Mesenchymal stem cell (in vitro differentiated cells and primary cell): ENCODE results near the gene ALOX15B.
A peak's percentile ranks its signal among the peaks of the same experiment; 100 is the strongest.

ENCODE experiments used
- DNase-seq: peaks from one replicate; pipeline ENCODE4 v3.0.0-alpha.2; 2013
- H2AFZ ChIP-seq: one replicate; pipeline ENCODE4 v1.6.1; 2013; ENCODE audit warnings: low read depth, mild to moderate bottlenecking, control low read depth, inconsistent platforms, low read length, moderate library complexity
- H2AK5ac ChIP-seq: 2 replicates; pipeline ENCODE4 v1.6.1; 2013; ENCODE audit warnings: low read length, moderate library complexity, mild to moderate bottlenecking, inconsistent platforms; ENCODE audit not compliant: severe bottlenecking
- H2BK120ac ChIP-seq: one replicate; pipeline ENCODE4 v1.6.1; 2013; ENCODE audit warnings: low read depth, mild to moderate bottlenecking, inconsistent platforms, low read length, moderate library complexity
- H2BK12ac ChIP-seq, 2 experiments: one replicate each; pipeline ENCODE4 v1.6.1; 2013; ENCODE audit warnings: inconsistent platforms in 2 of 2, low read length in 2 of 2, mild to moderate bottlenecking in 2 of 2, moderate library complexity in 2 of 2, control low read depth in 1 of 2
- H2BK15ac ChIP-seq: one replicate; pipeline ENCODE4 v1.6.1; 2013; ENCODE audit warnings: mild to moderate bottlenecking, low read depth, inconsistent platforms; ENCODE audit not compliant: poor library complexity, severe bottlenecking
- H2BK5ac ChIP-seq: 2 replicates; pipeline ENCODE4 v1.6.1; 2013; ENCODE audit warnings: low read depth, mild to moderate bottlenecking, low read length, control low read depth, inconsistent platforms; ENCODE audit not compliant: poor library complexity, severe bottlenecking
- H3K14ac ChIP-seq, 2 experiments: one replicate each; pipeline ENCODE4 v1.6.1; 2013; ENCODE audit warnings: inconsistent platforms in 2 of 2, low read length in 2 of 2, control low read depth in 1 of 2, mild to moderate bottlenecking in 1 of 2, moderate library complexity in 1 of 2
- H3K18ac ChIP-seq, 2 experiments: one replicate each; pipeline ENCODE4 v1.6.1; 2013; ENCODE audit warnings: inconsistent platforms in 2 of 2, low read length in 2 of 2, control low read depth in 1 of 2, low read depth in 1 of 2, mild to moderate bottlenecking in 1 of 2
- H3K23ac ChIP-seq, 2 experiments: one replicate each; pipeline ENCODE4 v1.6.1; 2013; ENCODE audit warnings: inconsistent platforms in 2 of 2, low read length in 2 of 2, mild to moderate bottlenecking in 2 of 2, moderate library complexity in 2 of 2, control low read depth in 1 of 2
- H3K27ac ChIP-seq: 2 replicates; pipeline ENCODE4 v1.5.1; 2013; ENCODE audit warnings: mild to moderate bottlenecking, moderate library complexity, low read length, control low read depth, inconsistent platforms; ENCODE audit not compliant: poor library complexity, severe bottlenecking
- H3K27me3 ChIP-seq, 2 experiments: 2 replicates each; pipeline versions ENCODE4 v1.6.1 to v1.7.0; 2013; ENCODE audit warnings: low read length in 2 of 2, mild to moderate bottlenecking in 2 of 2, moderate library complexity in 2 of 2, control low read depth in 1 of 2, inconsistent platforms in 1 of 2; ENCODE audit not compliant: control insufficient read depth in 1 of 2, insufficient read depth in 1 of 2
- H3K36me3 ChIP-seq, 2 experiments: 2 replicates each; pipeline versions ENCODE4 v1.6.1 to v1.7.0; 2013; ENCODE audit warnings: low read length in 2 of 2, control low read depth in 1 of 2, inconsistent platforms in 1 of 2, low read depth in 1 of 2, mild to moderate bottlenecking in 1 of 2; ENCODE audit not compliant: insufficient read depth in 2 of 2, control insufficient read depth in 1 of 2
- H3K4ac ChIP-seq, 2 experiments: one replicate each; pipeline ENCODE4 v1.6.1; 2013; ENCODE audit warnings: inconsistent platforms in 2 of 2, low read length in 2 of 2, mild to moderate bottlenecking in 2 of 2, moderate library complexity in 2 of 2, control low read depth in 1 of 2, low read depth in 1 of 2
- H3K4me1 ChIP-seq: 2 replicates; pipeline ENCODE4 v1.6.1; 2013; ENCODE audit warnings: low read depth, low read length, control low read depth; ENCODE audit not compliant: control insufficient read depth, insufficient read depth
- H3K4me2 ChIP-seq: 2 replicates; pipeline ENCODE4 v1.6.1; 2013; ENCODE audit warnings: low read length, mild to moderate bottlenecking, inconsistent platforms; ENCODE audit not compliant: poor library complexity, severe bottlenecking
- H3K4me3 ChIP-seq, 2 experiments: 2 replicates each; pipeline versions ENCODE4 v1.5.1 to v1.7.0; 2013; ENCODE audit warnings: low read length in 2 of 2, mild to moderate bottlenecking in 2 of 2, control low read depth in 1 of 2, low read depth in 1 of 2; ENCODE audit not compliant: insufficient read depth in 1 of 2
- H3K79me1 ChIP-seq: replicated peaks from 2 replicates; pipeline ENCODE4 v1.6.1; 2013; ENCODE audit warnings: mild to moderate bottlenecking, control low read depth, low read length, inconsistent platforms; ENCODE audit not compliant: poor library complexity, severe bottlenecking
- H3K9ac ChIP-seq: 2 replicates; pipeline ENCODE4 v1.7.0; 2013; ENCODE audit warnings: mild to moderate bottlenecking, low read length, moderate library complexity
- H3K9me3 ChIP-seq: 2 replicates; pipeline ENCODE4 v1.7.0; 2013; ENCODE audit warnings: mild to moderate bottlenecking, low read length; ENCODE audit not compliant: control insufficient read depth
- H4K8ac ChIP-seq: one replicate; pipeline ENCODE4 v1.6.1; 2013; ENCODE audit warnings: inconsistent platforms, mild to moderate bottlenecking, low read length, moderate library complexity
- H4K91ac ChIP-seq: one replicate; pipeline ENCODE4 v1.6.1; 2013; ENCODE audit warnings: mild to moderate bottlenecking, low read length, inconsistent platforms
- WGBS: methylation state at CpG from one replicate; pipeline ENCODE4 v1.1.7; 2013; ENCODE audit warnings: mixed read lengths; 5-methylcytosine and 5-hydroxymethylcytosine counted together

The ALOX15B gene

DNA sequence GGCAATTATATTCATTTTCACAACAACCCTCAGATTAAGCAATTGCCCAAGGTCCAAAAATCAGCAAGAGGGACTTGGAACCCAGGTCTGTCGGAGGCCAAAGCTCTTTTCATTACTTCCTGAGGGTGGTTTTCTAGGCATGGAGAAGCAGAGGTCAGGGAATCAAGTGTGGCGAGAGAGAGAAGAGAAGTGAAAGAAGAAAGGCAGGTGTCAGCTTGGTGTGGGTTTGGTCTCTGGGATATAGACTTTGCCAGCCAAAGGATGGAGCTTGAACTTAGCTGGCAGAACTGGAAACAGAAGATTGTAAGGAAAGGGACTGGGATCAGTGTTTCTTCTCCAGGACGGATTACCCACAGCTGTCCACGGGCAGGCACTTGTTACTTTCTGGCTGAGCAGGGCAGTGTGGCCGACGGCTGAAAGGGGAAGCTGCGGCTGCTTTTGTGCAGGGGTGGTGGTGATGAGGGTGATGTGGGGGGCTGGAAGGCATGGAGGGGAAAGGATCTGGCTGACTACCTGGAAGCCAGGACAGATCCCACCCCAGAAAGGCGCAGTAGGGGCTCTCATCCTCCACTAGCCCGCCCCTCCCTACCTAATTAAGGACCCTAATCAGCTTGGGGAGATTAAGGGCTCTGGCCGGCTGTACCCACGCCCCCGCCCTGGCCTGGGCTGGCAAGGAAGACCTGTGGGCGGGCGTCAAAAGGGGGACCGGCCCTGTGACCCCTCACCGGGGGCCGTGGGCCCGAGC is 36.7 kb upstream of the ALOX15B start, which contains the start of gene GUCY2D:
Gene GUCY2D, plus strand, starts transcription at position 640 of the 745 bp plus-strand sequence. CDS start 433 bp downstream, outside the sequence.
- 21% methylated on average over 17 of the region's 18 CpGs for WGBS
- Histone ChIP-seq H3K79me1 (no peaks in the 10 kb centered on the region), H4K91ac (peak within 1 kb of the TSS; percentile 56), H3K36me3 (no peaks in the 10 kb centered on the region), H3K4ac (no peak within 1 kb of the TSS), H3K23ac (peak within 1 kb of the TSS in 1 of 2 experiments; percentile 56), H3K27me3 (peaks cover 68 to 71% of the 10 kb centered on the region in 2 experiments), H2AK5ac (no peak within 1 kb of the TSS), H2BK12ac (no peak within 1 kb of the TSS), H2BK120ac (no peak within 1 kb of the TSS), H3K27ac (no peak within 1 kb of the TSS), H3K4me3 (no peak within 1 kb of the TSS), H4K8ac (no peak within 1 kb of the TSS), H3K4me1 (peaks cover 16% of the 10 kb centered on the region), H3K4me2 (peak within 1 kb of the TSS; percentile 16), H3K9ac (no peak within 1 kb of the TSS), H2BK5ac (no peak within 1 kb of the TSS), H3K18ac (no peak within 1 kb of the TSS), H2AFZ (no peak within 1 kb of the TSS), H3K9me3 (no peaks in the 10 kb centered on the region), H3K14ac (no peak within 1 kb of the TSS), H2BK15ac (peak within 1 kb of the TSS; percentile 52)
- DNase-seq, result no peak

DNA sequence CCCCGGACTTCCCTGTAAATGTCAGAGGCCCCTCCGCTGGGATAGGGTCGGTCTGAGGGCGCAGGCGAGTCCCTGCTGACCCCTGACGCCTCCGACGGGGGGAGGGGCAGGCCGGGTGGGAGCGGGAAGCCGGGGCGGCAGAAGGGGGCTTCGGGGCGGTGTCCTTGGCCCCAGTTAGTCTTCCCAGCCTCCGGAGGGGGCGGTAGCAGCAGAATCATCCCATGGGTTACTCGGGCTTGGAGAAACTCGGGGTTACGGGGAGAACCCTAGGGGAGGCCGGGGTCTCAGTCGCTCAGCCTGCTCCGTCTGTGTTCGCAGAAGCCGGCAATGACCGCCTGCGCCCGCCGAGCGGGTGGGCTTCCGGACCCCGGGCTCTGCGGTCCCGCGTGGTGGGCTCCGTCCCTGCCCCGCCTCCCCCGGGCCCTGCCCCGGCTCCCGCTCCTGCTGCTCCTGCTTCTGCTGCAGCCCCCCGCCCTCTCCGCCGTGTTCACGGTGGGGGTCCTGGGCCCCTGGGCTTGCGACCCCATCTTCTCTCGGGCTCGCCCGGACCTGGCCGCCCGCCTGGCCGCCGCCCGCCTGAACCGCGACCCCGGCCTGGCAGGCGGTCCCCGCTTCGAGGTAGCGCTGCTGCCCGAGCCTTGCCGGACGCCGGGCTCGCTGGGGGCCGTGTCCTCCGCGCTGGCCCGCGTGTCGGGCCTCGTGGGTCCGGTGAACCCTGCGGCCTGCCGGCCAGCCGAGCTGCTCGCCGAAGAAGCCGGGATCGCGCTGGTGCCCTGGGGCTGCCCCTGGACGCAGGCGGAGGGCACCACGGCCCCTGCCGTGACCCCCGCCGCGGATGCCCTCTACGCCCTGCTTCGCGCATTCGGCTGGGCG is 35.9 kb upstream of the ALOX15B start:
- Histone ChIP-seq H3K27me3 (peaks cover 74 to 76% of the 10 kb centered on the region in 2 experiments), H2AFZ (no peak overlapping the region), H3K27ac (no peak overlapping the region), H3K23ac (peak overlapping the region in 1 of 2 experiments; percentile 56), H2BK15ac (peak overlapping the region; percentile 52), H3K14ac (no peak overlapping the region), H2BK5ac (no peak overlapping the region), H3K4me3 (no peak overlapping the region), H3K79me1 (no peaks in the 10 kb centered on the region), H3K4ac (no peak overlapping the region), H2AK5ac (no peak overlapping the region), H3K4me1 (peaks cover 15% of the 10 kb centered on the region), H3K9ac (no peak overlapping the region), H2BK12ac (no peak overlapping the region), H4K8ac (no peak overlapping the region), H3K9me3 (no peaks in the 10 kb centered on the region), H2BK120ac (no peak overlapping the region), H3K18ac (no peak overlapping the region), H4K91ac (peak overlapping the region; percentile 56), H3K36me3 (no peaks in the 10 kb centered on the region), H3K4me2 (peak overlapping the region; percentile 16)
- WGBS, result 9% methylated on average over 90 of the region's 92 CpGs
- DNase-seq, result no peak

DNA sequence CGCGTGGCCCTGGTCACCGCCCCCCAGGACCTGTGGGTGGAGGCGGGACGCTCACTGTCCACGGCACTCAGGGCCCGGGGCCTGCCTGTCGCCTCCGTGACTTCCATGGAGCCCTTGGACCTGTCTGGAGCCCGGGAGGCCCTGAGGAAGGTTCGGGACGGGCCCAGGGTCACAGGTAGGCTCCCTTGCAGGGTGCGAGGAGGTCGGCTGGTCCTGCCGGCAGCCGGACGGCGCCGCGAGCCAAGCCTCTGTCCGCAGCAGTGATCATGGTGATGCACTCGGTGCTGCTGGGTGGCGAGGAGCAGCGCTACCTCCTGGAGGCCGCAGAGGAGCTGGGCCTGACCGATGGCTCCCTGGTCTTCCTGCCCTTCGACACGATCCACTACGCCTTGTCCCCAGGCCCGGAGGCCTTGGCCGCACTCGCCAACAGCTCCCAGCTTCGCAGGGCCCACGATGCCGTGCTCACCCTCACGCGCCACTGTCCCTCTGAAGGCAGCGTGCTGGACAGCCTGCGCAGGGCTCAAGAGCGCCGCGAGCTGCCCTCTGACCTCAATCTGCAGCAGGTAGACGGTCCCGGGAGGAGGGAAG is 35.2 kb upstream of the ALOX15B start:
- no peak overlapping the region for H3K14ac ChIP-seq
- WGBS, result 27% methylated on average over 44 of the region's 44 CpGs
- H2BK12ac ChIP-seq, result no peak overlapping the region

DNA sequence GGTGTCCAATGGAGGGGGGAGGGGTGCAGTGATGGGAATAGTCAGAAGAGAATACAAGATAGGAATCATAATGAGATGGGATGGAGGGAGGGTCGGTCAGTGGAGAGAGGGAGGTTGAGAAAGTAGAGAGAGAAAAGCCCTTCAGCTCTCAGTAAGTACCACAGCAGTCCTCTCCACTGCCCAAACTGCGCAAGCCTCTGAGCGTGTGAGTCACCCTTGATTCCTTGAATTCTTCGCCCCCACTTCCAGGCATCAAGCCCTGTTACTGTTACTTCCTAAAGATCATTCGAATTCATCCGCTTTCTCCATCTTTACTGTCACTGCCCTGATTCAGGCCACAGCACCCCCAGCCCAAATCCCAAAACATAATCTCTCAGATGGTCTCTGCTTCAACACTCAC is 34.0 kb upstream of the ALOX15B start:
- Histone ChIP-seq H3K18ac (no peak overlapping the region), H4K91ac (no peak overlapping the region), H2BK12ac (no peak overlapping the region), H3K4me1 (peaks cover 15% of the 10 kb centered on the region), H3K9me3 (no peaks in the 10 kb centered on the region), H3K79me1 (no peaks in the 10 kb centered on the region), H3K4me3 (no peak overlapping the region), H2BK15ac (no peak overlapping the region), H2BK120ac (no peak overlapping the region), H3K23ac (no peak overlapping the region), H3K36me3 (no peaks in the 10 kb centered on the region), H2AFZ (no peak overlapping the region), H3K27ac (no peak overlapping the region), H2AK5ac (no peak overlapping the region), H2BK5ac (no peak overlapping the region), H3K27me3 (peaks cover 79 to 86% of the 10 kb centered on the region in 2 experiments), H3K4ac (no peak overlapping the region), H3K14ac (no peak overlapping the region), H3K4me2 (no peak overlapping the region), H3K9ac (no peak overlapping the region), H4K8ac (no peak overlapping the region)
- peak; percentile 33 for DNase-seq
- 80% methylated on average over 5 of the region's 6 CpGs for WGBS

More for the DNA sequence above, 35.2 kb upstream of the ALOX15B start:
- H3K27me3 ChIP-seq, result peaks cover 77 to 78% of the 10 kb centered on the region in 2 experiments
- H4K91ac ChIP-seq, result peak overlapping the region; percentile 56
- DNase-seq, result no peak
- H2BK5ac ChIP-seq, result no peak overlapping the region
- no peak overlapping the region for H3K27ac ChIP-seq
- no peak overlapping the region for H3K18ac ChIP-seq
- no peak overlapping the region for H2AK5ac ChIP-seq
- H3K4me3 ChIP-seq, result no peak overlapping the region
- no peaks in the 10 kb centered on the region for H3K36me3 ChIP-seq
- peaks cover 15% of the 10 kb centered on the region for H3K4me1 ChIP-seq
- H4K8ac ChIP-seq, result no peak overlapping the region
- H3K9me3 ChIP-seq, result no peaks in the 10 kb centered on the region
- no peak overlapping the region for H3K9ac ChIP-seq
- no peak overlapping the region for H3K4ac ChIP-seq
- no peak overlapping the region for H3K4me2 ChIP-seq
- no peak overlapping the region for H3K23ac ChIP-seq
- H2BK15ac ChIP-seq, result no peak overlapping the region
- no peak overlapping the region for H2BK120ac ChIP-seq
- H2AFZ ChIP-seq, result no peak overlapping the region
- H3K79me1 ChIP-seq, result no peaks in the 10 kb centered on the region
